A172 (cell line): Measurements from ENCODE around the gene TLE4. TPM values are rescaled to one million over a fixed set of nuclear protein-coding genes. Genes with fewer than 3 reads are reported as not detected.

Experiments
- DNase-seq: peaks from one replicate; pipeline ENCODE4 v3.0.0-alpha.2; 2015; ENCODE audit warnings: low spot score
- total RNA-seq: library from RNA; depleted of rRNA; stranded (reverse); fragments of >200 nt; shearing (Covaris generic); gene quantifications from 2 replicates; pipeline ENCODE4 v1.2.3, GENCODE V29; 2014

The TLE4 gene
- total RNA-seq, 1 experiment from 2014 or later: 363 TPM

GRCh38 chr9:79572032-79572607 is 355 bp downstream of the TLE4 start:
- no peak for DNase-seq

- DNase-seq: no peak
Observed at GRCh38 chr9:79572608-79573411, 1.0 kb downstream of the TLE4 start.

DNA sequence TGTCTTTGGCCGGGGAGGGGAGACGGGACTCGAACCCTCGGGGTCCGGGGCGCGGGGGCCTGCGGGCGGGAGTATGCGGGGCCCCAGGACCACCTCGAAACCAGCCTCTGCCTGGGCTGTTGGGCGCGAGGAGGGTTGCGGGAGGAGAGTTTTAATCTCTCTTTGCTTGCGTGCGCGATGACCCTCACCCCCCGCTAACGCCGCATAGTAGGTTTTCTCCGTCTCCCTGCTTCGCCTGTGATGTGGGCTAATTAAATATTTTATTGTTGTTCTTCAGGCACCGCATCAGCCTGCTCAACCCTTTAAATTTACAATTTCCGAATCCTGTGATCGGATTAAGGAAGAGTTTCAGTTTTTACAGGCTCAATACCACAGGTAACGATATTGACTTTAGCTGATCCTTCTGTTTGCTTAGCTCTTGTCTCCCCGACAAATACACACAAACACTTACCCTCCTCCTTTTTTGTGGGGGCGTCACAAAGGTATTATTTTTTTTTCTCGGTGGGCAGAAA is 1.7 kb downstream of the TLE4 start:
- no peak for DNase-seq

GRCh38 chr9:79574136-79574535 is 2.4 kb downstream of the TLE4 start:
- no peak for DNase-seq

GRCh38 chr9:79574781-79575180 is 3.0 kb downstream of the TLE4 start:
- DNase-seq: no peak

GRCh38 chr9:79575547-79575946 is 3.8 kb downstream of the TLE4 start:
- no peak for DNase-seq

DNA sequence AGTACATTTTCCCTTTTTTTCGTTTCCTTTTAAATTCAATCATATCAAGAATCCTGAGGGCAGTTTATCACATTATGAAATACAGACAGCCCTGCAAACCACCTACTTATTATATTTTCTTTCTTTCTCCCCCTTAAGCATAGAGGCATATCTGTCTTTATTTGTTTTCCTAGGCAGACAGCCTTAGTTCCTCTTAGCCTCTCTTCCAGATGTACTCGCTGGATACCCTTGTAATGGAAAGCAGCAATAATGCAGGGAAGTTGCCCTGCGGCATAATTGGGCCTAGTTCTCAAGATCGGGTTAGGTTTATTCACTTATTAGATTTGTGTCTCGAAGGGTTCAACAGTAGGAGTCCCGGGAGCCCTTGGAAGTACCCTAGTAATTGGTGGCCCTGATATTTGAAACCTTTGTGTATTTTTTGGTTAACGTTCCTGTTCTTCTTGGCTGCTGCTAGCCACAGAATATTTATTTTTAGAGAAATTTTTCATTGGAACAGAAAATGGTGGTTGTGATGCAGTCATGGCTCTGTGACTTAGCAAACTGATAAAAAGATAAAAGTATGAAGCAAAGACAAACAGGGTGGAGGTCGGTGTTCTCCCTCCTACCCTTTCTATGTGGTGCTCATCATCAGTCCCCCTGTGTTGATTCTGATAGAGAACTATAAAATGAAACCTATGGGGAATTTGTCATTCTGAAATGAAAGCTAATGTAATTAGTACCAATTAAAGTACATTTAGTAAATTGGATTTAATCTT is 6.4 kb downstream of the TLE4 start:
- no peak for DNase-seq

DNA sequence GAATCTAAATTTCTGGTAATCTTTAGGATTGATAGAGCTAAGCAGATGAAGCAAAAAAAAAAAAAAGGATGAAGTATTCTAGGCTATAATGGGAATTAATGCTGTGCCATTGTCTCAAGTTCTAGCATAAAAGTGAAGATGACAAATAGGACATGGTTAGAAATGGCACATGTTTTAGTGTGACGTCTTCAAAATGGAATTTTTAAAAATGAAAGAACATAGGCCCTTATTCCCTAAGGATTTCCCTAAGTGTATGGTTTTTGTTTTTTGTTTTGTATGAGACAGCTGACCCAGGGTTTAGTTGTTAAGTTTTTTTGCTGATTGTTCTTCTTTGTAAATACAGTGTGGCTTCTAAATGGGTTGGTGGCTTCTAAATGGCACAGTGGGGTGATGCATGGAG is 7.1 kb downstream of the TLE4 start:
- DNase-seq: no peak

DNA sequence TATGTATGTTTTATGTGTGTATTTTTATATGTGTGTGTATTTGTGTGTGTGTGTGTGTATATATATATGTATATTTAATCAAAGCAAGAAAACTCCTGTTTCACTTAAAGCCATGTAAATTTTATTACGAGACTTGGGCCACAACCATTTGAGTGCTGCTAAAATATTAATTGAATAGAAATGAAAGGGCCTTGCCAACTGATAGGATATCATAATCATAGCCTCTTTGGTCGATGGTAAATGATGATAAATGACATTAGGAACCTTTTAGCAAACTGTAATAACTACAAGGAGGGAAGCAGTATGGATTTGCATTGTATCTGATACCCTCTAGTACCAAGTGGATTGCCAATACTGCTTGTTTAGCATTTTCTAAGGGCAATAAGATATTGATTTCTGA is 7.9 kb downstream of the TLE4 start:
- DNase-seq: no peak

GRCh38 chr9:79580055-79580454 is 8.3 kb downstream of the TLE4 start:
- DNase-seq: no peak

GRCh38 chr9:79581388-79581787 is 9.6 kb downstream of the TLE4 start:
- no peak for DNase-seq

DNA sequence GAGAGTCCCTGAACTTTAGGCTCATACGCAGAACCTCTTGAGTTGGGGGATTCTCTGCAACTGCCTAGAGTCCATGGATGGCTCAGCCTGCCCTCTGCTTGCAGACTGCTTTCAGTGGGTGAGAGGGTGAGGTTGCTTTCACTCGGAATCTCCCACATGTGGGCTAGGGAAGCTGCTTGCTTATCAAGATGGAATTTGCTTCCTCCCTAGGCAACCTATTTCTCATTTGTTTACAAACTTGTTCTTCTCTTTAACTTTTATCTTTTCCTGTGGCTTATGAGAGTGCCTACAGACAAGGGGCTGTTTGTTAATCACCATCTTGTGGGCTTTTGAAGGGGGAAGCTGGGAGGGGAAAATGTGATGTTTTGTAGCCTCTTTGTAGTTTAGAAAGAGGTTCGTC is 10.0 kb downstream of the TLE4 start:
- peak; percentile 87 for DNase-seq

DNA sequence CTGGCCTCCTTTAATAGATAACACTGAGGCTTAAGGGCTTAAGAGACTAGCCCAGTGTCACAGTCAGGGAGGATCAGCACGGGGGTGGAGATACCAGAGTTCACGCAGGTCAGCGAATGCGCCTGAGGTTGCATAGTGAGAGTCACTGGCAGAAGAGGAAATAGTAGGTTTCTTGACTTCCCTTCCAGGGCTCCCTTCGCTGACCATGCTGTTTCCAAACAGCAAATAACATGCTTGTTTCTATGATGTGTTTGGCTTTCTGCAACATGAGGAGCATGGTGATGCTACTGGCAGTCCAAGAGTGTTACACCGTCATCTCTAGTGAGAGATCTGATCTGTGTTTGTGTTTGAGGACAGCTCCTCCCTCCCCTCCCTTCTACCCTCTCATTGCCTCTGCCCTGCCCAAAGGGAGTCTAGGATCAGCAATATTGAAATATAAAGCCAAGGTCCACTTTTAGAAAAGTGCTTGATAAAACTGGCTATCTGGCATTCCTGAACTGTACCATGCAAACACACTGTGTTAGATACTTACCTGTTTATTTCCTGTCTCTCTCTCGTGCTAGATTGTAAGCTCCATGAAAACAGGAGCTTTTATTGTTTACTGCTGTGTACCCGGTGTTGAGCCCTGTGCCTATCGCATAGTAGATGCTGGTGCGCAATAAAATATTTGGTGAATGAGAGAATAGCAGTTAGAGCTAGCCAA is 12.3 kb downstream of the TLE4 start:
- DNase-seq: no peak

DNA sequence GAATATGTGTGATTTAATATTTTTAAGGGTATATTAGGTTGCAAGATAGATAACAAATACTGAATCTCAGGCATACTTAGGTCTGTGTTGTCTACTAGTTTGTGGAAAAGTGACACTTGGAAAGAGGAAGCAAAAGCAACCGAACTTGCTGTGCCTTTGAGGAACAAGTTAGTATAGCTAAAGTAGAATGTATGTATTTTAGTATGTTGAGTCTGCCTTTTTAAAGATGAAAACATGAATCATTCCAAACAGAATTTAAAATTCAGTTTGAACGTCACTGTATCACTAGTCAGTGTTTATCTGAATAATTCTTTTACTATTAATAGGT is 12.9 kb downstream of the TLE4 start:
- DNase-seq: no peak

- DNase-seq: no peak
Observed at GRCh38 chr9:79588488-79589223, 16.9 kb downstream of the TLE4 start.

GRCh38 chr9:79591458-79591857 is 19.7 kb downstream of the TLE4 start:
- no peak for DNase-seq

DNA sequence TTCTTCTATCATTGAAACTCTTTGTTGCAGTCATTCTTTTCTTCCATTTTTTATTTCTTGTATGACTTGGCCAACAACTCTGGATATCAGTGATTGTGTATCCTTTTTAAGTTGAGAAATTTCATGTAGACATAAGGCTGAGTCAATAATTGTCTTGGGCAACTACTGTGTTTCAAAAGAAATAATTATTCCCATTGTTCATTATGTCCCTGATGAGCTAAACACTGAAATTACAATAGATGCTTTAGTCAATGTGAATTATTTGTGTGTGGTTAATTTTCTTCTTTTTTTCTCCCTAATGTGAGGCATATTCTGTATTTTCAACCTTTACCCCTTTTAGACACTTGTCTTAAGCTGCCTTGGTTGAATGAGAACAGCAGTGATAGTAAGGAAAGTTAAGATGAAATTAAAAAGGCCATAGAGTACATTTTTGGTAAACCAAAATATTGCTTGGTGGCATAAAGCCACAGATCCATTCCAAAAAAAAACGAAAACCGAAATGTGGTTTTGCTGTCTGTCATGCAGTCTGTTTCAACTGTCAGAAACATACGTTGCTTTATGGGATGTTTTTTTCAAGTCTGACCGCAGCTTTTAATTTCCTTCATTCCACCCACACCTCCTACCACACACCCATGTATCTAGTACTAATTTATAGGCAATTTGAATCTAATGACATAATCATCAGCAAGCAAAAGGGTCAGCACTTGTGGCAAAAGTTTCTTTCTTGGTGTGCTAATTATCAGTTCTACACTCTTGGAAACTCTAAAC is 21.1 kb downstream of the TLE4 start:
- DNase-seq: no peak

DNA sequence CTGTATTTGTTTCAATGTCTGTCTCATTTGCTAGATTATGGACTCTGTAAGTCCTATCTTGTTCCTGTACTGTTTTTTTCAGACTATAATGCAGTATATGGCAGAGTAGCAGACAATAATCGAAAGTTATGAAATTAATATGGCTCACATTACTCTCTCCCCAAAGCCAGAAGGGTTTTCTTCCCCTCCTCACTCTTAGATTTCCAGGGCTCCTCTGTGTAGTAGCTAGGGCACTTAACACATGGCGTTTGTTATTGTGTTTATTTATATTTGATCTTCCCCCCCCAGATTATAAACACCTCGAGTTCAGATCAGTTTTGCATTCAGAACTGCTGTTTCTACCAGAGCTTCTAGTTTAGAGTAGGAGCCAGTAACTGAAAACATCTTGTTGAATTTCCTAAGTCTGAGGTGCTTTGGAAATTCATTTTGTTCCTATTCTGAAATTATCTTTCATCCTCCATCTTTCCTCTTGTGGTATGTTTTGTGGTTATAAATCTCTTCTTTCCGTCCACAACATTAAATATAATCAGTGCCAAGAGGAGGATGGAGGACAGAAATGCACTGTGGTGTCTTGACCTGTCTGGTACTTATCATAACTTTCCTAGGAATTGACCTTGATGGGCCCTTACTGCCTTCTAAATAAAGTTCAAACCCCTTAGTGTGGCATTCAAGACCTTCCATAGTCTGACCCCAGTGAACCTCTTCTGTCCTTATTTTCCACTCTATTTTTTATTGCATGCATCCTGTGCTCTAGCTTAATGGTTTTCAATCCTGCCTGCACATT is 27.0 kb downstream of the TLE4 start:
- no peak for DNase-seq

- no peak for DNase-seq
Observed at GRCh38 chr9:79600466-79600865, 28.7 kb downstream of the TLE4 start.
